ENCODE data around the gene MZF1.

MZF1 gene

DNA sequence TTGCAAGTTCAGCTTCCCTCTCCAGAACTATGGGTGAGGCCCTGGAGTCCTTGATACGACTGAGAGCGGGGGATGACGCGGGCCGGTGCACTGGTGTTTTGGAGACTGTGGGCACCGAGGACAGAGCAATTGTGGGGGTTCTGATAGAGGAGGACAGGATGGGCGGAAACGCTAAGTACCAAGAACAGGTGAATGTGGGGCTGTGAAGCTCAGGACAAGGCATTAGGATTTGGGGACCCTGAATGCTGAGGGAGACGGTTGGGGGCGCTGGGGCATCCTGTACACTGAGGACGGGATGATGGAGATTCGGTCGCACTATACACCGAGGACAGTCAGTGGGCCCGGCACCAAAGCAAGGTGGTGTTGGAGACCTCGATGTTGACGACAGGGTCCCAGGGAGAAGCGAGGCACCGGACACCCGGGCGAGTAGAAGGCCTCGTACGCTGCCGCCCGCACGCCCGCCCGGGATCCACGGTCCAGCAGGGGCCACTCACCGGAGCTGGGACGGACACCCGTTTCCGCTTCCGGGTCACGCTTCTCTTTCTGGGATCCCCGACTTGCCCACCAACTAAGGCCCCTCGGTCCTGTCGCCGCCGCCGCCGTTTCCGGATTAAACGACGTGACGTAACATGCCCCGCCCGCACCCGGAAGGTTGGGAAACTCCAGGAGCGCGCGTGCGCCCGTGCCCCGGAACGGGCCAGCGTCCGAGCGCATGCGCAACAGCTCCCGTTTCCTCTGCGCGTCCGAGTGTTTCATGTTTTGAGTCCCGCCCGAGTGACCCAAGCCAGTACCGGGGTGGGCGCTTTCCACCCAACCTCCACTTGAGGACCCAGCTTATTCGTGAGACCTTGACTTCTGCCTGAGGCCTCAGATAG, 18.4 kb downstream of the MZF1 start, which contains the start of gene CHMP2A:
Gene CHMP2A (minus strand): TSS at position 612 of the 875 bp plus-strand sequence. CDS start 893 bp downstream, outside the sequence.
- Histone ChIP-seq H3K9me3 (ENCODE audit: control insufficient read depth, insufficient read depth, low read length) (no peaks in the 10 kb centered on the region), H3K9ac (ENCODE audit: low read depth, low read length) (peak within 1 kb of the TSS; percentile 94), H3K4me1 (ENCODE audit: insufficient read depth, low read length) (peaks cover under 1% of the 10 kb centered on the region; the same call in 1 of the 2 replicates), H3K36me3 (ENCODE audit: insufficient read depth, low read length) (peaks cover 13% of the 10 kb centered on the region)

DNA sequence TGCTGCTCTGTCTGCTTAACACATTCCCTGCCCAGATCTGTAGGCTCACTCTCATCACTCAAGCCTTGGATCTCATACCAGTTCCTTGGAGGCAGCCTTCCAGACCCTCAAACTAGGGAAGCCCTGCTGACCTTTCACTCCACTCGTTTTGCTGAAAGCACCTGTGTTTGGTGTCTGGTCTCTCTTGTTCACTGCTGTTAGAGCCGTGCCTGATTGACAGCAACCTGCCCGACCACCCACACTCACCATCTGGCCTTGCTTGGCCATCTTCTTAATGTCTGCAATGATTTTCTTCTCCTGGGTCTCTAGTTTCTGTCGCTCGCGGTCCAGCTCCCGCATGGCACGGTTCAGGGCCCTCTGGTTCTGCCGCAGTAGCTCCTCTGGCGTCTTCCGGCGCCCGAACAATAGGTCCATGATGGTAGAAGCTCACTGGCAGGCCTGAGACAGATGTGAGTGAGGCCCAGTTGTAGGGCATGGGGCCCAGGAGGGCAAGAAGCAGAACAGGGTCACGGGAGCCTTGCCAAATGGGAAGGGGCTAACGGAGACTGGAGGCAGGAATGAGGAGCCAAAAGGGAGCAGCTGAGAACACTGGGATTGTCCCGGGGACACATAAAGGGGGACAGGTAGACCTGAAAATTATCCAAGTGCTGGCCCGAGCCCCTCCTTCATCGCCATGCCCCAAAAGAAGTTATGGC, 19.2 kb downstream of the MZF1 start:
- peaks cover 20% of the 10 kb centered on the region for H3K36me3 ChIP-seq (ENCODE audit: insufficient read depth, low read length)
- H3K9ac ChIP-seq (ENCODE audit: low read depth, low read length), result peak overlapping the region; percentile 94
- no peaks in the 10 kb centered on the region; the same call in 1 of the 2 replicates for H3K4me1 ChIP-seq (ENCODE audit: insufficient read depth, low read length)
- H3K9me3 ChIP-seq (ENCODE audit: control insufficient read depth, insufficient read depth, low read length), result no peaks in the 10 kb centered on the region

DNA sequence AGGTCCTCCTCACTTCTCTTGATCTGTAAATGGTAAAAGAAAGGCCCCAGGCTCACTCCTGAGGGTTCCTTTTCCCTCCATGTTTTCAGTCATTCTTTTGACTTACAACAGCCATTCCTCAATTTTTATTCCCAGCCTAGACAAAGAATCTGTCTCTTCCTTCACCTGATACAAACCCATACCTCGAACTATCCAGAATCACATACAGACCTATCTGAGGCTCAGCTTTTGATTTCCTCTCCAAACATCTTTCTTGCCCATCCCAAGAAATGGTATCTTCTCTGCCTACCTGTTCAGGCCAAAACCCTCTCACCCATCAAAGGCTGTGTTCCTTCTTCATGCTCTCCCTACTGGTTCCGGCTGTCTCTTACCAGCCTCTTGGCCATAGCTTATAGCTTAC, 20.5 kb downstream of the MZF1 start:
- Histone ChIP-seq H3K4me1 (ENCODE audit: insufficient read depth, low read length) (no peaks in the 10 kb centered on the region; the same call in 1 of the 2 replicates), H3K9ac (ENCODE audit: low read depth, low read length) (no peak overlapping the region), H3K36me3 (ENCODE audit: insufficient read depth, low read length) (peaks cover 29% of the 10 kb centered on the region), H3K9me3 (ENCODE audit: control insufficient read depth, insufficient read depth, low read length) (no peaks in the 10 kb centered on the region)

DNA sequence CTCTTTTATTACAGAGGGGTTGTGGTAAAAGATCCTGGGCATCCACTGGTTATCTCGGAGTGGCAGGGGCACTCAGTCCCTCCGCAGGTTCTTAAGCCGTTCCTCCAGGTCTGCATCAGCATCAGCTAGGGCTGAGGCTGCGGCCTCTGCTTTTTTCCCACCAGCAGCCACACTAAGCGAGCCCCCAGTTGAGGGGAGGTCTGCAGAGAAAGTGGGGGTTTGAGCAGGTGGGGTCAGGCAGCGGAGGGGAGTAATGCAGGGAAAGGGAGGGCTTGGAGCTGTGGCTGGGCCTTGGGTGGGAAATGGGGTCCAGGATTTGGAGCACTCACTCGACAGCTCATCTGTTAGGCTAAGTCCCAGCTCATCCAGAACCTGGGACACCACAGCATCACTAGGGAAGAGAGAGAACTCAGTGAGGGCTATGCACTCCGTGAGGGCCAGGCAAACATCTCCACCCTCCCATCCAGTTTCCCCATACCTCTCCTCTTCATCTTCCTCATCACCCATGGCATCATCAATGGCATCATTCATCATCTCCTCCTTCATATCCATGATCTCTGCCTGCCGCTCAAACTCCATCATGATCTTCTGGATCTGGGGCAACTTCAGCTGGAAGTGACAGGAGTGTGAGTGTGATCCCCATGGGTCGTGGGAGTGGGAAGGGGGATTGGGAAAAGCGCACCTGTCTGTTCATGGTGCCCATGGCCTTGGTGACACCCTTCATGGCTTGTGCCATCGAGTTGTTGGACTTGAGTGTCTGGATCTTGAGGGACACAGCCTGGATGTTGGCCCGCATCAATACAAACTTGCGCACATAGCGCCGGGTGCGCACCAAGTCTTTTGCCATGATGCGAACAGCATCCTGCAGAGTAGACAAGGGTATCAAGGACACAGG, 21.3 kb downstream of the MZF1 start:
- peaks cover 36% of the 10 kb centered on the region for H3K36me3 ChIP-seq (ENCODE audit: insufficient read depth, low read length)
- H3K9me3 ChIP-seq (ENCODE audit: control insufficient read depth, insufficient read depth, low read length), result no peaks in the 10 kb centered on the region
- H3K4me1 ChIP-seq (ENCODE audit: insufficient read depth, low read length), result no peaks in the 10 kb centered on the region; the same call in 1 of the 2 replicates
- H3K9ac ChIP-seq (ENCODE audit: low read depth, low read length), result no peak overlapping the region

DNA sequence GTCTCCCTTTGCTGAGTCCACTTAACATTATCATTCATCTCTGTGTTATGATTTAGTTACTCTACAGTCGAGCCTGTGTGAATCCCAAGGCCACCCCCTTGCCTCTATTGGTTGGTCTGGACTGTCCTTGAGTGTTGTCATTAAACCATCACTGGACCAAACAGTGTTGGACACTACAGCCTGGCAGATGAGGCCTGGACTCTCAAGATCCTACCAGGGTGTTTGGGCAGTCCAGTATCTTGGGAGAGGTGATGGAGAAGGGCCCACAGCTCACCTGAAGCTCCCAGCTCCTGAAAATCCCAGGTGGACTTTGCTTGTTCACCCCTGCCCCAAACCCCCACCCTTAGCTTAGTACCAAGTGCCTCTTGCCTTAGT, 22.0 kb downstream of the MZF1 start:
- H3K4me1 ChIP-seq (ENCODE audit: insufficient read depth, low read length), result no peaks in the 10 kb centered on the region; the same call in 1 of the 2 replicates
- no peak overlapping the region for H3K9ac ChIP-seq (ENCODE audit: low read depth, low read length)
- H3K36me3 ChIP-seq (ENCODE audit: insufficient read depth, low read length), result peaks cover 42% of the 10 kb centered on the region
- H3K9me3 ChIP-seq (ENCODE audit: control insufficient read depth, insufficient read depth, low read length), result no peaks in the 10 kb centered on the region

DNA sequence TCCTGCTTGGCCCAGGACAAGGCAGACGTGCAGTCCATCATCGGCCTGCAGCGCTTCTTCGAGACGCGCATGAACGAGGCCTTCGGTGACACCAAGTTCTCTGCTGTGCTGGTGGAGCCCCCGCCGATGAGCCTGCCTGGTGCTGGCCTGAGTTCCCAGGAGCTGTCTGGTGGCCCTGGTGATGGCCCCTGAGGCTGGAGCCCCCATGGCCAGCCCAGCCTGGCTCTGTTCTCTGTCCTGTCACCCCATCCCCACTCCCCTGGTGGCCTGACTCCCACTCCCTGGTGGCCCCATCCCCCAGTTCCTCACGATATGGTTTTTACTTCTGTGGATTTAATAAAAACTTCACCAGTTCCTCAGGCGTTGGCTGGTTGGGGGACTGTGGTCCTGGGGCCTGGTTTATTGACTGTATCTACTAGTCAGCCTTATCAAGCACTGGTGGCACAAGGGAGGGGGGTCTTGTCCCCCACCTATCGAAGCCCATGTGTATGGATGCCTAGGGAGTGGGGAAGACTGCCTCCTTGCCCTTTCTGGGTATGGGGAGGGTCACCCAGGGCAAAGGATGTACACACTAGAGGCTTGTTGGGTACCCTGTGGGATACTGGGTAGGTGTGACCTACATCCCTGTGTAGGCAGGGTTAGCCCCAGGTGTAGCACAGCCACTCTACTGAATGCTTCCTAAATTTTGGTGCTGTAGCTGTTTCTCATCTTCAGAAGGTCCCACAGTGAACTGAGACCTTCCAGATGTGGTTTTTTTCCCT, 22.6 kb downstream of the MZF1 start:
- H3K36me3 ChIP-seq (ENCODE audit: insufficient read depth, low read length), result peaks cover 40% of the 10 kb centered on the region
- no peaks in the 10 kb centered on the region for H3K9me3 ChIP-seq (ENCODE audit: control insufficient read depth, insufficient read depth, low read length)
- H3K9ac ChIP-seq (ENCODE audit: low read depth, low read length), result no peak overlapping the region

DNA sequence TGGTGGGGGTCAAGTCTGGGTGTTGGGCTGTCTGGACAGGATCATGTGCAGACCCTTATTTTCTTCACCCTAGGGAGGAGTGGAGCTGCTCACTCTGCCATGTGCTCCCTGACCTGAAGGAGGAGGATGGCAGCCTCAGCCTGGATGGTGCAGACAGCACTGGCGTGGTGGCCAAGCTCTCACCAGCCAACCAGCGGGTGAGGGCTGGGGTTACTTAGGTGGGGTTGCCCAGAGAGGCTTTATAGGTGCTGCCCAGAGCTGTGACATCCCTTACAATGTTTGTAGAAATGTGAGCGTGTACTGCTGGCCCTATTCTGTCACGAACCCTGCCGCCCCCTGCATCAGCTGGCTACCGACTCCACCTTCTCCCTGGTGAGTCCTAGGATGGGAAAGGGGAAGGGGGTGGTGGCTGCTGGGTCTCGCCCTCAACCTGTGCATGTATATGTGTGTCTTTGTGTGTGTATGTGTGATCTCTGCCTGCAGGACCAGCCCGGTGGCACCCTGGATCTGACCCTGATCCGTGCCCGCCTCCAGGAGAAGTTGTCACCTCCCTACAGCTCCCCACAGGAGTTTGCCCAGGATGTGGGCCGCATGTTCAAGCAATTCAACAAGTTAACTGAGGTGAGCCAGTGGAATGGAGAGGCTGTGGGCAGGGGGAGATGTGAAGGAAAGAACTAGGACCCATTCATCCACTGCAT, 23.3 kb downstream of the MZF1 start:
- H3K9me3 ChIP-seq (ENCODE audit: control insufficient read depth, insufficient read depth, low read length), result no peaks in the 10 kb centered on the region
- H3K36me3 ChIP-seq (ENCODE audit: insufficient read depth, low read length), result peaks cover 40% of the 10 kb centered on the region
- no peaks in the 10 kb centered on the region for H3K4me1 ChIP-seq (ENCODE audit: insufficient read depth, low read length)
- H3K9ac ChIP-seq (ENCODE audit: low read depth, low read length), result no peak overlapping the region

More for the DNA sequence above, 22.6 kb downstream of the MZF1 start:
- no peaks in the 10 kb centered on the region; the same call in 1 of the 2 replicates for H3K4me1 ChIP-seq (ENCODE audit: insufficient read depth, low read length)

DNA sequence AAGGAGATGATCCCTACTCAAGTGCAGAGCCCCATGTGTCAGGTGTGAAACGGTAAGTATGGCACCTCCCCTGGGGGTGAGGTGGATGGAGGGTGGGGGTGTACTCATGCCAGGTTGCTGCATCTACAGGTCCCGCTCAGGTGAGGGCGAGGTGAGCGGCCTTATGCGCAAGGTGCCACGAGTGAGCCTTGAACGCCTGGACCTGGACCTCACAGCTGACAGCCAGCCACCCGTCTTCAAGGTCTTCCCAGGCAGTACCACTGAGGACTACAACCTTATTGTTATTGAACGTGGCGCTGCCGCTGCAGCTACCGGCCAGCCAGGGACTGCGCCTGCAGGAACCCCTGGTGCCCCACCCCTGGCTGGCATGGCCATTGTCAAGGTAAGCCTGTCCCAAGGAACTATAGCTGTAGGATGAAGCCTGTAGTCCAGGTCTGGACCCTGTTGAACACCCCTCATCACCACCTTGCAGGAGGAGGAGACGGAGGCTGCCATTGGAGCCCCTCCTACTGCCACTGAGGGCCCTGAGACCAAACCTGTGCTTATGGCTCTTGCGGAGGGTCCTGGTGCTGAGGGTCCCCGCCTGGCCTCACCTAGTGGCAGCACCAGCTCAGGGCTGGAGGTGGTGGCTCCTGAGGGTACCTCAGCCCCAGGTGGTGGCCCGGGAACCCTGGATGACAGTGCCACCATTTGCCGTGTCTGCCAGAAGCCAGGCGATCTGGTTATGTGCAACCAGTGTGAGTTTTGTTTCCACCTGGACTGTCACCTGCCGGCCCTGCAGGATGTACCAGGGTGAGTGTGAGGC, 24.1 kb downstream of the MZF1 start:
- H3K36me3 ChIP-seq (ENCODE audit: insufficient read depth, low read length), result peaks cover 40% of the 10 kb centered on the region
- H3K9ac ChIP-seq (ENCODE audit: low read depth, low read length), result no peak overlapping the region
- H3K4me1 ChIP-seq (ENCODE audit: insufficient read depth, low read length), result no peaks in the 10 kb centered on the region
- no peaks in the 10 kb centered on the region for H3K9me3 ChIP-seq (ENCODE audit: control insufficient read depth, insufficient read depth, low read length)

DNA sequence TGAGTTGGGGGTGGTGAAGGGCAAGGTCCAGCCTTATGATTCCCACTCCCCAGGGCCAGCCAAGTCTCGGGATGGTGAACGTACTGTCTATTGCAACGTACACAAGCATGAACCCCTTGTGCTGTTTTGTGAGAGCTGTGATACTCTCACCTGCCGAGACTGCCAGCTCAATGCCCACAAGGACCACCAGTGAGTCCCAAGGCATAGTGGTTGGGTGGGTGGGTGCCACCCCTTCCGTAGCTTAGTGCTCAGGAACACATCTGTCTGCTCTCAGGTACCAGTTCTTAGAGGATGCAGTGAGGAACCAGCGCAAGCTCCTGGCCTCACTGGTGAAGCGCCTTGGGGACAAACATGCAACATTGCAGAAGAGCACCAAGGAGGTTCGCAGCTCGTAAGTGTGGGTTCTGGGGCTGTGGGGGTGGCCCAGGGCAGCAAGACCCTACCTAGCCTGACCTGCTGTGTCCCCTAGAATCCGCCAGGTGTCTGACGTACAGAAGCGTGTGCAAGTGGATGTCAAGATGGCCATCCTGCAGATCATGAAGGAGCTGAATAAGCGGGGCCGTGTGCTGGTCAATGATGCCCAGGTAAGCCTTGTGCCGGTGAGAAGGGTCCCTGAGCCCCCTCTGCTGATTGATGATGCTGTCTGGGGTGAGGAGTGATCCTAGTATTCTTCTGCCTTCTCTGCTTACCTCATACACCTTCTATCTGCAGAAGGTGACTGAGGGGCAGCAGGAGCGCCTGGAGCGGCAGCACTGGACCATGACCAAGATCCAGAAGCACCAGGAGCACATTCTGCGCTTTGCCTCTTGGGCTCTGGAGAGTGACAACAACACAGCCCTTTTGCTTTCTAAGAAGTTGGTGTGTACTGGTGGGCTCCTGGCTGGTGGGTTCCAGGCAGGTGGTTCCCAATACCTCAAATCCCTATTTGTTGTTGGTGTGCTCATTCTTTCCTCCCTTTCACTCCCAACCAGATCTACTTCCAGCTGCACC, 25.5 kb downstream of the MZF1 start:
- no peaks in the 10 kb centered on the region for H3K4me1 ChIP-seq (ENCODE audit: insufficient read depth, low read length)
- H3K36me3 ChIP-seq (ENCODE audit: insufficient read depth, low read length), result peaks cover 40% of the 10 kb centered on the region
- H3K9ac ChIP-seq (ENCODE audit: low read depth, low read length), result no peak overlapping the region
- no peaks in the 10 kb centered on the region for H3K9me3 ChIP-seq (ENCODE audit: control insufficient read depth, insufficient read depth, low read length)

DNA sequence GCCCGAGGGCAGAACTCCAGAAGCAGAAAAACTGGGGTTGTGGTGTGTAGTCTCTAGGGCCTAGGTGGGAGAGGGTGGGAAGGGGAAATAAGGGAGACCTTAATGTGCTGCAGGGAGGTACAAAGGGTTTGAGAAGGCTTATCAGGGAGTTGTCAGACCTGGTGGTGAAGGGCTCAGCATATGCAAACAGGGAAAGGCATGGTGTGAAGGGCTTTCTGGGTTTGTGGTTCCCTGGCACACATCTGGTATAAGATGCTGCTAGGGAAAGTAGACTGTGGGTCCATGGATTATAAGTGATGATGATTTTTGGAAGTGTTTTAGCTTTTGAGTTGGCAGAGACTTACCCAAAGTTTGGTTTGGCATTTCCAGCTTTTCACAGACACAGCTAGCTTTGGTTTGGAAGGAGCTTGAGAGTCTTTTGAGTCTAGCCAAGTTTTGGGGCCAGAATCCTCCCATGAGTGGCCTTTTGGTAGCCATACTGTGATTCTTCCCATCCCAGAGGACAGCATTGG, 27.1 kb downstream of the MZF1 start:
- peaks cover 33% of the 10 kb centered on the region for H3K36me3 ChIP-seq (ENCODE audit: insufficient read depth, low read length)

DNA sequence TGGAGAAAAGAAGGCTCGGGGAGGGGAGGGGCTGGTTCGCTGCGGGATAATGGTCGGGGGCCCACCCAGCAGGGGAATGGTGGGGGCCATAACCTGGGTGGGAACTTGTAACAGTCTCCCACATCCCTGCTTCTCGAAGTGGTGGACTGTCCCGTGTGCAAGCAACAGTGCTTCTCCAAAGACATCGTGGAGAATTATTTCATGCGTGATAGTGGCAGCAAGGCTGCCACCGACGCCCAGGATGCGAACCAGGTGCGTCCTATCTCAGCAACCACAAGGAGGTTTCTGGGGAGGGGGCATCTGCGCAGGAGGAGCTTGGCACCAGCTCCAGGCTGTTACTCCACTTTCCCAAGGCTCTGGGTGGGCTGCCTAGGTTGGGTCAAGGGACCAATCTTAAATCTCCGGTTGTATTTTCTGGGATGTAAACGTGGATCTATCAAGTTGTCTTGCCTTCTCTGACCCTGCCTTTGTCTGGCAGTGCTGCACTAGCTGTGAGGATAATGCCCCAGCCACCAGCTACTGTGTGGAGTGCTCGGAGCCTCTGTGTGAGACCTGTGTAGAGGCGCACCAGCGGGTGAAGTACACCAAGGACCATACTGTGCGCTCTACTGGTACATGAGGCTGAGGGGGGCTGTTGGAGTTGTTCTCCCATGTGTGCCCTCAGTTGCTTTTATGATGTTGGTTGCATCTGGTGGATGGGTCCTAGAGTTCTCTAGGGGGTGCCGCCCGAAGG, 27.7 kb downstream of the MZF1 start:
- peaks cover 30% of the 10 kb centered on the region for H3K36me3 ChIP-seq (ENCODE audit: insufficient read depth, low read length)

More for the DNA sequence above, 27.1 kb downstream of the MZF1 start:
- no peaks in the 10 kb centered on the region for H3K9me3 ChIP-seq (ENCODE audit: control insufficient read depth, insufficient read depth, low read length)
- peak overlapping the region; percentile 89 for H3K9ac ChIP-seq (ENCODE audit: low read depth, low read length)
- no peaks in the 10 kb centered on the region for H3K4me1 ChIP-seq (ENCODE audit: insufficient read depth, low read length)

More for the DNA sequence above, 27.7 kb downstream of the MZF1 start:
- H3K4me1 ChIP-seq (ENCODE audit: insufficient read depth, low read length), result no peaks in the 10 kb centered on the region
- H3K9me3 ChIP-seq (ENCODE audit: control insufficient read depth, insufficient read depth, low read length), result no peaks in the 10 kb centered on the region
- peak overlapping the region; percentile 89 for H3K9ac ChIP-seq (ENCODE audit: low read depth, low read length)

All from ES-I3 (cell line).